ENCODE measurements around the gene SLC6A3.

The SLC6A3 gene

DNA sequence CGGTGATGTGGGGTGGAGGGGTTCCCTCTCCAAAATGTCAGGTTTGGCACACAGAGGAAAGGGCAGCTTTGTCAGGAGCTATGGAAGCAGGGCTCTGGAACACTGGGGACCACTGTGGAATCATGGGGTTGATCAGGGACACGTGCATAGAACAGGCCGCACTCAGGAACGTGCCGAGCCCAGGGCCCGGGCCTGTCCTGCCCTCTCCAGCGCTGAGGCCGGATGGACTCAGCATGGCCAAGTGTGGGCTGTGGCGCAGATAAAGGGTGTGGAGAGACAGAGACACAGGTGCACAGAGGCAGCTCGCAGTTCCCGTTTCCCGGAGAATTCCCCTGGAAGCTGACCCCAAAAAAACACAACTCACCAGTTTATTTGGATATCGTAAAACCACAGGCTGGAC is 37.8 kb upstream of the SLC6A3 start:
- no peak overlapping the region for H3K9ac ChIP-seq
- H3K4me1 ChIP-seq (ENCODE audit: low read depth, poor library complexity, severe bottlenecking): peaks cover 21% of the 10 kb centered on the region
- H4K20me1 ChIP-seq (ENCODE audit: insufficient read depth): no peaks in the 10 kb centered on the region
- 0 out of 2 replicates have a peak, but pooled peaks cover 8% of the 10 kb centered on the region for H3K36me3 ChIP-seq (ENCODE audit: insufficient read depth)
- peaks cover 3% of the 10 kb centered on the region; the same call in 1 of the 2 replicates for H3K79me2 ChIP-seq (ENCODE audit: insufficient read depth, low read depth)
- H2AFZ ChIP-seq (ENCODE audit: low read depth): no peak overlapping the region
- H3K27ac ChIP-seq: no peak overlapping the region
- H3K27me3 ChIP-seq (ENCODE audit: insufficient read depth, low read depth): no peaks in the 10 kb centered on the region
- no peak overlapping the region for H3K4me3 ChIP-seq (IDR thresholded peaks at IDR 0.05; ENCODE audit: insufficient read depth, low read depth, low read length)
- H3K4me2 ChIP-seq: no peak overlapping the region
- TF ChIP-seq, protein P1, sequence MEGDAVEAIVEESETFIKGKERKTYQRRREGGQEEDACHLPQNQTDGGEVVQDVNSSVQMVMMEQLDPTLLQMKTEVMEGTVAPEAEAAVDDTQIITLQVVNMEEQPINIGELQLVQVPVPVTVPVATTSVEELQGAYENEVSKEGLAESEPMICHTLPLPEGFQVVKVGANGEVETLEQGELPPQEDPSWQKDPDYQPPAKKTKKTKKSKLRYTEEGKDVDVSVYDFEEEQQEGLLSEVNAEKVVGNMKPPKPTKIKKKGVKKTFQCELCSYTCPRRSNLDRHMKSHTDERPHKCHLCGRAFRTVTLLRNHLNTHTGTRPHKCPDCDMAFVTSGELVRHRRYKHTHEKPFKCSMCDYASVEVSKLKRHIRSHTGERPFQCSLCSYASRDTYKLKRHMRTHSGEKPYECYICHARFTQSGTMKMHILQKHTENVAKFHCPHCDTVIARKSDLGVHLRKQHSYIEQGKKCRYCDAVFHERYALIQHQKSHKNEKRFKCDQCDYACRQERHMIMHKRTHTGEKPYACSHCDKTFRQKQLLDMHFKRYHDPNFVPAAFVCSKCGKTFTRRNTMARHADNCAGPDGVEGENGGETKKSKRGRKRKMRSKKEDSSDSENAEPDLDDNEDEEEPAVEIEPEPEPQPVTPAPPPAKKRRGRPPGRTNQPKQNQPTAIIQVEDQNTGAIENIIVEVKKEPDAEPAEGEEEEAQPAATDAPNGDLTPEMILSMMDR (conservative IDR thresholded peaks at IDR 0.05; ENCODE audit: low read depth, low read length): no peak

DNA sequence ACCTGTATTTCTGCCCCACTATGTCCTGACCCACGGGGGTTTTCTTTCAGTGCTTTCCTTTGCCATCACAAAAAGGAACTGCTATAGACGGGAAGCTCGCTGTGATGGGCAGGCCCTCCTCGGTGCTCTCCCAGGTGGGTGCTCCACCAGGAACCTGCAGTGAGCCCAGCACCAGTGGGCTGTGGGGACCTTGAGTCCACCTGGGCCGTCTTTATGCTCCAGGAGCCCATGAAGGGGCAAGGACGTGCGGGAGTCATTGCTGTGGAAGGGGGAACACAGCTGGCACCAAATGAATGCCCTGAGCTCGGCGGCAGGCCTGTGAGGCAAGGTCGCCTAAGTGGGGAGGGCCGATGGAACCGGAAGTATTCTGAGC is 36.7 kb upstream of the SLC6A3 start:
- Histone ChIP-seq H3K27me3 (ENCODE audit: insufficient read depth, low read depth) (no peaks in the 10 kb centered on the region), H3K4me2 (no peak overlapping the region), H3K4me3 (IDR thresholded peaks at IDR 0.05; ENCODE audit: insufficient read depth, low read depth, low read length) (no peak overlapping the region), H4K20me1 (ENCODE audit: insufficient read depth) (no peaks in the 10 kb centered on the region), H3K36me3 (ENCODE audit: insufficient read depth) (0 out of 2 replicates have a peak, but pooled peaks cover 8% of the 10 kb centered on the region), H2AFZ (ENCODE audit: low read depth) (no peak overlapping the region), H3K79me2 (ENCODE audit: insufficient read depth, low read depth) (no peaks in the 10 kb centered on the region), H3K9ac (no peak overlapping the region), H3K27ac (no peak overlapping the region), H3K4me1 (ENCODE audit: low read depth, poor library complexity, severe bottlenecking) (peaks cover 14% of the 10 kb centered on the region)
- TF ChIP-seq, protein P1 (conservative IDR thresholded peaks at IDR 0.05; ENCODE audit: low read depth, low read length): no peak

DNA sequence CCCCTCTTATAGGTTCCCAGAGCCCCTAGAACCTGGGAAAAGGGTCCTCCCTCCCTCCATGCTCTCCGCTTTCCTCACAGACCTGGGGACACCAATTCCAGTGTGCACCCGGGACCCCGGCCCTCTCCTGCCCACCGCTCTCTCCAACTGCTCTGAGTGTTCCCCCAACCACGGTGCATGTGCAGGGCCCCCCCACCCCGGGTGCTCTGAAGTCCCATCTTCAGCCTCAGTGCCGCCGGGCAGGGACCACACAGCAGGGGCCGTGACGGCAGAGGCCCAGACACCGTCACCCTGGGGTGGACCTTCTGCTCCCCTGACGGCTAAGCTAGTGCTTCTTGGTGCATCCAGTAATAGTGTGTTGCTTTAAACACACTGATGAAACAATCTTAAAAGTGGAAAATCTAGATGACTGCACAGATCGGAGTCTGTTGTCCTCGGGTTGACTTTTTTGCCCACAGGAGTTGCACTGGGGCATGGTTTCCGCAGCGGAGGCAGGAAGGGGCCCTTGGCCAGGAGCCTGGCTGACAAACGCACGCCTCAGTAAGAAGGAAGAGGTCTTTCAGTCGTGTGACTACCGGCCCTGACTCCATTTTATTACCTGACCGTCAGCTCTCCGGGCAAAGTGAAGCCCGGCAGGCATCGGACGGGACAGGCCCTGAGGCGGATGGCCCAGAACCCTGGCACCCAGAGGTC is 36.2 kb upstream of the SLC6A3 start:
- no peak overlapping the region for H3K9ac ChIP-seq
- H3K27ac ChIP-seq: no peak overlapping the region
- no peak overlapping the region for H2AFZ ChIP-seq (ENCODE audit: low read depth)
- TF ChIP-seq, protein P1 (conservative IDR thresholded peaks at IDR 0.05; ENCODE audit: low read depth, low read length): no peak
- H3K27me3 ChIP-seq (ENCODE audit: insufficient read depth, low read depth): no peaks in the 10 kb centered on the region
- peaks cover 14% of the 10 kb centered on the region for H3K4me1 ChIP-seq (ENCODE audit: low read depth, poor library complexity, severe bottlenecking)
- H3K79me2 ChIP-seq (ENCODE audit: insufficient read depth, low read depth): no peaks in the 10 kb centered on the region
- H3K4me2 ChIP-seq: no peak overlapping the region
- 0 out of 2 replicates have a peak, but pooled peaks cover 8% of the 10 kb centered on the region for H3K36me3 ChIP-seq (ENCODE audit: insufficient read depth)
- H3K4me3 ChIP-seq (IDR thresholded peaks at IDR 0.05; ENCODE audit: insufficient read depth, low read depth, low read length): no peak overlapping the region
- H4K20me1 ChIP-seq (ENCODE audit: insufficient read depth): no peaks in the 10 kb centered on the region

DNA sequence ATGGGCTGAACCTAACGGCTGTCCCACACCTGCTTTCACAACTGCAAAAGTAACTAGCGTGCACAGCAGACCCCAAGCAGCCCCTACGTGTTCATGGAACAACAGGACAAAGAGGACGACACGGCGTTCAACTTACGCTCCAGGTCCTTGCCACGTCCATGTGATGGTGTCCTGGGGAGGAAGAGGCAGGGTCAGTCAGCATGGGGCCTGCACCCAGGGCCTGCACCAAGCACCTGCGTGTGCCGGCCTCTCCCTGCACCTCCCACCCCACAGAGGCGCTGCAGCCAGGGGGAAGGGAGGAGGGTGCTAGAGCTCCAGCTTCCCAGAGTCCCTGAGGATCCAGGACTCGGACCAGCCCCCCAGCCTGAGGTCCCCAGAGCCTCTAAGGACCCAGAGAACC is 35.6 kb upstream of the SLC6A3 start:
- 0 out of 2 replicates have a peak, but pooled peaks cover 8% of the 10 kb centered on the region for H3K36me3 ChIP-seq (ENCODE audit: insufficient read depth)
- TF ChIP-seq, protein P1 (conservative IDR thresholded peaks at IDR 0.05; ENCODE audit: low read depth, low read length): no peak
- H3K27ac ChIP-seq: no peak overlapping the region
- no peak overlapping the region for H3K9ac ChIP-seq
- no peak overlapping the region for H2AFZ ChIP-seq (ENCODE audit: low read depth)
- H3K4me2 ChIP-seq: no peak overlapping the region
- peaks cover 10% of the 10 kb centered on the region for H3K4me1 ChIP-seq (ENCODE audit: low read depth, poor library complexity, severe bottlenecking)
- no peak overlapping the region for H3K4me3 ChIP-seq (IDR thresholded peaks at IDR 0.05; ENCODE audit: insufficient read depth, low read depth, low read length)
- H3K27me3 ChIP-seq (ENCODE audit: insufficient read depth, low read depth): no peaks in the 10 kb centered on the region
- no peaks in the 10 kb centered on the region for H4K20me1 ChIP-seq (ENCODE audit: insufficient read depth)
- H3K79me2 ChIP-seq (ENCODE audit: insufficient read depth, low read depth): no peaks in the 10 kb centered on the region
